ENCODE measurements around the gene CACNB4. TPM values are rescaled to one million over a fixed set of nuclear protein-coding genes. Genes with fewer than 3 reads are reported as not detected.

Gene CACNB4
- total RNA-seq (2021) (0.19 TPM in 1 of 2 replicates, not detected in the other), Bru-seq, nascent RNA (percentile 20 among the genes with signal in this experiment), BruChase-seq, experiment 1, labeled RNA remaining after a 2-hour chase (percentile 27 among the genes with signal in this experiment), BruChase-seq, experiment 2, labeled RNA remaining after a 6-hour chase (percentile 40 among the genes with signal in this experiment)
- long read RNA-seq: 0 reads

DNA sequence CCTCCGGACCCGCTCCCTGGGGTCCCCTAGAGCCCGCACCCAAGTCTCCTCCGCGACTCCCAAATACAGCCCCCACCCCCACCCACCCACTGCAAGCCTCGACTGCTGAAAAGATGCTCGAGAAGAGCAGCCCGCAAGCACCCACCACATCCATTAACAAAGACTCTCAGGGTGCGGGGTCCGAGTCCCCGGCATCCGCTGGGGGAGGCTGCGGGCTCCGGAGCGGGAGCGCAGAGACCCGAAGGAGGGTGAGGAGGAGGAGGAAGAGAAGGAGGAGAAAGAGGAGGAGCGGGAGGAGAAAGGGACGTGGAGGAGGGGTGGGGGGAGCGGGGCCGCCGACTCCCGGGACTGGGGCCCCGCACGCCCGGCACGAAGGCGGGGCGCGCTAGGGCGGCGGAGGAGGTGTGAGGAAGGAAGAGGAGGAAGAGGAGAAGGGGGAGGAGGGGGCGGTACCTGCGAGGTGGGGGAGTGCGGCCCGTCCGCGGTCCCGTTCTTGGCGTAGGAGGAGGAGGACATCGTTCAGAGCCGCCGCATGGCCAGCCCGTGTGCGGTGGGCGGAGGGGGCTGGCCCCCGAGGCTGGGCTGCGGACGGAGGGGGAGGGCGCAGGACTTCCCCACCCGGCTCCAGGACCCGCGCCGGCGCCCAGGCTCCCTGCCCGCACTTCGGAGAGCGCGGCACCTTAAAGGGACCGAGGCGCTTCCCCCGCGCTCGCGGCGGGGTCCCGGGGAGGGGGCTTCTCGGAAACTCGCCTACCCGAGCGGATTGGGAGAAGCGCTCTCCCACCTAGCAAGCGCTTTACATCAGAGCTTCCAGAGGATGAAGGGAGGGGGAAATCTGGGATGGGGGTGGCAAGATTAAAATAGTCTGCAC lies at the start of gene CACNB4:
TSS of gene CACNB4 (minus strand) at position 549 of the 871 bp plus-strand sequence.
- intact Hi-C loops (cut with micrococcal nuclease; ENCODE audit: unreplicated experiment): no loop called here
- ChIA-PET POLR2A (ENCODE audit: low non-redundant PET) (no interaction called here), CTCF (no interaction called here)
- Histone ChIP-seq H3K4me3 (ENCODE audit: low read depth, low read length, poor library complexity, severe bottlenecking) (peak within 1 kb of the TSS; percentile 52), H3K27ac (ENCODE audit: low read depth, low read length, poor library complexity, severe bottlenecking) (no peak within 1 kb of the TSS), H3K36me3 (ENCODE audit: insufficient read depth, low read length, poor library complexity, severe bottlenecking) (no peaks in the 10 kb centered on the region), H3K9me3 (ENCODE audit: low read depth, low read length, poor library complexity, severe bottlenecking) (no peaks in the 10 kb centered on the region), H3K27me3 (replicated peaks; ENCODE audit: insufficient read depth, low read depth, low read length, poor library complexity) (peaks cover 71% of the 10 kb centered on the region), H3K4me1 (ENCODE audit: insufficient read depth, low read length, poor library complexity, severe bottlenecking) (peaks cover 15% of the 10 kb centered on the region)
- no TSS peak for BruUV-seq (replicated peaks)
- DNase-seq (ENCODE audit: low spot score): no peak
- TF ChIP-seq, protein P1, sequence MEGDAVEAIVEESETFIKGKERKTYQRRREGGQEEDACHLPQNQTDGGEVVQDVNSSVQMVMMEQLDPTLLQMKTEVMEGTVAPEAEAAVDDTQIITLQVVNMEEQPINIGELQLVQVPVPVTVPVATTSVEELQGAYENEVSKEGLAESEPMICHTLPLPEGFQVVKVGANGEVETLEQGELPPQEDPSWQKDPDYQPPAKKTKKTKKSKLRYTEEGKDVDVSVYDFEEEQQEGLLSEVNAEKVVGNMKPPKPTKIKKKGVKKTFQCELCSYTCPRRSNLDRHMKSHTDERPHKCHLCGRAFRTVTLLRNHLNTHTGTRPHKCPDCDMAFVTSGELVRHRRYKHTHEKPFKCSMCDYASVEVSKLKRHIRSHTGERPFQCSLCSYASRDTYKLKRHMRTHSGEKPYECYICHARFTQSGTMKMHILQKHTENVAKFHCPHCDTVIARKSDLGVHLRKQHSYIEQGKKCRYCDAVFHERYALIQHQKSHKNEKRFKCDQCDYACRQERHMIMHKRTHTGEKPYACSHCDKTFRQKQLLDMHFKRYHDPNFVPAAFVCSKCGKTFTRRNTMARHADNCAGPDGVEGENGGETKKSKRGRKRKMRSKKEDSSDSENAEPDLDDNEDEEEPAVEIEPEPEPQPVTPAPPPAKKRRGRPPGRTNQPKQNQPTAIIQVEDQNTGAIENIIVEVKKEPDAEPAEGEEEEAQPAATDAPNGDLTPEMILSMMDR (conservative IDR thresholded peaks at IDR 0.05; ENCODE audit: low read depth, low read length): no peak
- peak; percentile 56 for TF ChIP-seq EZH2 (IDR thresholded peaks at IDR 0.05; ENCODE audit: borderline replicate concordance, low read depth, low read length, poor library complexity, severe bottlenecking)

- H3K27ac ChIP-seq (ENCODE audit: low read depth, low read length, poor library complexity, severe bottlenecking): no peak overlapping the region
- no peaks in the 10 kb centered on the region for H3K9me3 ChIP-seq (ENCODE audit: low read depth, low read length, poor library complexity, severe bottlenecking)
- no peak overlapping the region for H3K4me3 ChIP-seq (ENCODE audit: low read depth, low read length, poor library complexity, severe bottlenecking)
- no TSS peak for BruUV-seq (replicated peaks)
- no peaks in the 10 kb centered on the region for H3K36me3 ChIP-seq (ENCODE audit: insufficient read depth, low read length, poor library complexity, severe bottlenecking)
- ChIA-PET POLR2A (ENCODE audit: low non-redundant PET) (no interaction called here), CTCF (no interaction called here)
- H3K27me3 ChIP-seq (replicated peaks; ENCODE audit: insufficient read depth, low read depth, low read length, poor library complexity): no peaks in the 10 kb centered on the region
- H3K4me1 ChIP-seq (ENCODE audit: insufficient read depth, low read length, poor library complexity, severe bottlenecking): no peaks in the 10 kb centered on the region
- TF ChIP-seq EZH2 (IDR thresholded peaks at IDR 0.05; ENCODE audit: borderline replicate concordance, low read depth, low read length, poor library complexity, severe bottlenecking): no peak
- TF ChIP-seq, protein P1 (conservative IDR thresholded peaks at IDR 0.05; ENCODE audit: low read depth, low read length): no peak
- intact Hi-C loops (cut with micrococcal nuclease; ENCODE audit: unreplicated experiment): no loop called here
- DNase-seq (ENCODE audit: low spot score): no peak
Observed at GRCh38 chr2:152134488-152135280, 35.8 kb upstream of the CACNB4 start.

DNA sequence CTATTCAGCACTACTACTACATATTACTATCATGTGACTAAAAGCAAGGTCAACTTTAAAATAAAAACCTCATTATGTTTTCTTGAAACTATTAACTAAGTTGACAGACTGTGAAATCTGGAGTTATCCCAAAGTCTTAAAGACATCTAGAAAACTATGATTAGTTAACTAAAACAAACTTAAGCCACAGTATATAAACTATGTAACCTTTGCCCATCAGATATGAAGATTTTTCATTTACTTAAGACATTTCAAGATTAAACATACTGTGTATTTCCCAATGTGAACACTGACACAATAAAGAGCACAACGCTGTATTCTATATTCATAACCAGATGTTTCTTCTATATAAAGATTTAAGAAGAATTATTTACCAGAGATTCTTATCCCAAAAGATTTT lies 33.5 kb upstream of the CACNB4 start:
- Histone ChIP-seq H3K4me3 (ENCODE audit: low read depth, low read length, poor library complexity, severe bottlenecking) (no peak overlapping the region), H3K9me3 (ENCODE audit: low read depth, low read length, poor library complexity, severe bottlenecking) (no peaks in the 10 kb centered on the region), H3K4me1 (ENCODE audit: insufficient read depth, low read length, poor library complexity, severe bottlenecking) (peaks cover 5% of the 10 kb centered on the region), H3K36me3 (ENCODE audit: insufficient read depth, low read length, poor library complexity, severe bottlenecking) (no peaks in the 10 kb centered on the region), H3K27ac (ENCODE audit: low read depth, low read length, poor library complexity, severe bottlenecking) (no peak overlapping the region), H3K27me3 (replicated peaks; ENCODE audit: insufficient read depth, low read depth, low read length, poor library complexity) (no peaks in the 10 kb centered on the region)
- POLR2A ChIA-PET (ENCODE audit: low non-redundant PET): no interaction called here
- BruUV-seq (replicated peaks): no TSS peak
- TF ChIP-seq EZH2 (IDR thresholded peaks at IDR 0.05; ENCODE audit: borderline replicate concordance, low read depth, low read length, poor library complexity, severe bottlenecking): no peak
- TF ChIP-seq, protein P1 (conservative IDR thresholded peaks at IDR 0.05; ENCODE audit: low read depth, low read length): no peak
- DNase-seq (ENCODE audit: low spot score): no peak
- CTCF ChIA-PET: no interaction called here
- intact Hi-C loops (cut with micrococcal nuclease; ENCODE audit: unreplicated experiment): no loop called here

Measured in A673 (cell line).